ENCODE results near the gene ESYT2.

ESYT2 gene

DNA sequence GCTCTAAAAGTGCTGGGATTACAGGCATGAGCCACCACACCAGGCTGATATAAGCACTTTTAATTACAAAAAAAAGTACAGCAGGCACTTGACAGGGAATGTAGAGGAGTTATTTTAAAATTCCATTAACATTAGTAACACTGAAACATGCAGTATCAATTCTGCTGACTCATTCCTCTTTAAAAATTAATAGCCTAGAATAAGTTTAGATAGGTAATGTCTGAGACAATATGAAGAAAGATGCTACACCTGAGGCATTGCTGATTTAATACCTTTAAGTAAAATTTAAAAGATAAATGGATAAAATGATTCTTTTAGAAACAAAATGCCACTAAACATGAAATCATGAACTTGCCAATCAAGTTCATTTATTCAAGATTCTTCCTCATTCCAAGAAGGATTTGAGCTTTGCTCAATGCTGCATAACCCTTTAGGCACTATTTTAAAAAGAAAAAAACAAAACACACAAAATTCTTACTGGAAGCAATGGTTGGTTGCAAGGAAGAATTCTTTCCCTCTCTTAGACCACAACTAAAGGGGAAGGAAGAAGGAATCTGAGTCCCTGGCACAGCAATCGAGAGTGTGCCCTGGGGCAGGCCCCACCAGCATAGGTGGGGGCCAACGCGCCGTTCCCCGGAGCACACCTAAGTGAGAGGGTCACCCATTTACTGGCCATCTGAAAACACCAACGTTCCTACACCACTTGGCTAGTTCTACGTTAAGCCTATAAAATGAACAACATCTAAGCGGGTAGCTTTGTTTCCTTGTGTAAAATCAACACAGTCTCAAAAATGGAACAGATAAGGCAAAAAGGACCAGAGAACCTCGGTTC, 26.6 kb downstream of the ESYT2 start:
- no peak for DNase-seq (ENCODE audit: low read depth)

DNA sequence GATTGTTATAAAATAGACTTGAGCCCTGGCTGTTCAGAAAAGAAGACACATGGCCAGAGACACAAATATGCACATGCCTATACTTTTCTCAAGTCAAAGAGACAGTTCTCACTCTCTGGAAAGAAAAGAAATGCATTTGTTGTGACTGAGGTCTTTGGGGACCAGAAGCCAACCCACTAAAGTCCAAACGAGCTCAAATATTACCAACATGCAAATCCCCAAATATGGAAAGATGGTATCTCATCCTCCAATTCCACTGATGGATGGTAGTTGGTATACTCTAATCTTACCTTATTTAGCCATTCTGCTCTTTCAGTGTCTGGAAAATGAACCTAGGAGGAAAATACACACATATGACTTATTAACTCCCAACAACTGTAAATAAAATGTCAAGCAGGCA, 30.6 kb downstream of the ESYT2 start:
- DNase-seq (ENCODE audit: low read depth) = no peak

GRCh38 chr7:158796667-158797066, 32.6 kb downstream of the ESYT2 start:
- no peak for DNase-seq (ENCODE audit: low read depth)

DNA sequence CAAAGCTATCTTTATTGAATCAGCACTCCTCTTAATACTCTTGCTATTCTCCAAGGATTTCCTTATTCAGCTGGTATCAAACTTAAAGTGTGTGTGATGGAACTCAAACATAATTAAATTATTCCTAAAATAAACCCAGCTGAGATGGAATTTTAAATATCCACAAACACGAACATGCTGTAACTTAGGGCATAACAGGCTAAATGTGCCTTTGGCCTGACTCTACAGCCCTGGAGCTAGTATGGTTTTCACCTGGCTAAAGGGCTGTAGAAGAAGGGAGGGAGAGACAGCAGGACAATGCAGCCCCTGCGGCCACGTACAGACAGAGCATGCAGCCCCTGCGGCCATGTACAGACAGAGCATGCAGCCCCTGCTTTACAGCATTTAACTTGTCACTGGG, 34.0 kb downstream of the ESYT2 start:
- DNase-seq (ENCODE audit: low read depth) = no peak

DNA sequence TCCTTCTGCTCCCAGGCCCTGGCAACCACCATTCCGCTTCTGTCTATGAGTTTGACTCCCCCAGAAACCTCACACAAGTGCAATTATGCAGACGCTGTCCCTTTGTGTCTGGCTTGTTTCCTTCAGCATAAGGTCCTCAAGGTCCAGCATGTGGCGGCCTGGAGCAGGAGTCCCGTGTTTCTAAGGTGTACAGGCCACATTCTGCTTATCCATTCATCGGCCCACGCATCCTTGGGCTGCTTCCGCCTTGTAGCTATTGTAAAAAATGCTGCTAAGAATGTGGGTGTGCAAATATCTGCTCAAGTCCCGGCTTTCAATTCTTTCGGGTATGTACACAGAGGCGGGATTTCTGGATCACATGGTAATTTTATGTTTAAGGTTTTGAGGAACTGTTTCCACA, 38.2 kb downstream of the ESYT2 start:
- DNase-seq (ENCODE audit: low read depth) = no peak

DNA sequence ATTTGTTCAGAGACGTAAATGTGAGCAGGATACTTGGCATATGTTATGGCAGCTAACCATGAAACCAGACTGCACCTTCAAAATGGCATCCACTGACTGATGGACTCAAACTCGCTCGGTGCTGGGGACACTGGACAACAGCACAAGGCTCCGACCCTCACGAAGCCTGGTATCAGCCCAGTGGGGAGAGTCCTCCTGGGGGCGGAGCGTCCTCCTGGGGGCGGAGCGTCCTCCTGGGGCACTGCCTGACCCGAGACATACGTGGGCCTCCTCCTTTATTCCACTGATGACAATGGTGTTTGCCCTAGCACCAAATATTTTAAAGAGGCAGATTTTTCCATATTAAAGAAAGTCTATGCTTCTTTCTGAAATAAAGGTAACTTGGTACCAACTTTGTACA, 39.5 kb downstream of the ESYT2 start:
- DNase-seq (ENCODE audit: low read depth) = no peak

- no peak for DNase-seq (ENCODE audit: low read depth)
Observed at GRCh38 chr7:158786898-158787297, 42.4 kb downstream of the ESYT2 start.

DNA sequence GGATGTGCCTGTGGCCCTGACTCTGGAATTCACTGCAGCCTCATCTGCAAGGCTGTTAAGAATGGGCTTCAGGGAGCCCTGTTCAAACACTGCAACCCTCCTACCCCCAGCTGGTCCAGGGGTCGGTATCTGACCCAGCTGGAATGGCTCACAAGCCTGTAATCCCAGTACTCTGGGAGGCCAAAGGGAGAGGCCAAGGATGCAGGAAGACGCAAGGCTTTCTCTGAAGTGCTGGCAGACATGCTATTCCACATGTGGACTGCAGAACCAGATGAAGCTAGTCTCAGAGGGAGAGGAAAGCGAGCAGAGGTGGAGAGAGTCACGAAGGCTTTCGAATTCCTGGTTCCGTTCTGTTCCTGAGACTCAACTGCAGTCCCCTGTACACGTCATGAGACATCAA, 45.0 kb downstream of the ESYT2 start:
- no peak for DNase-seq (ENCODE audit: low read depth)

DNA sequence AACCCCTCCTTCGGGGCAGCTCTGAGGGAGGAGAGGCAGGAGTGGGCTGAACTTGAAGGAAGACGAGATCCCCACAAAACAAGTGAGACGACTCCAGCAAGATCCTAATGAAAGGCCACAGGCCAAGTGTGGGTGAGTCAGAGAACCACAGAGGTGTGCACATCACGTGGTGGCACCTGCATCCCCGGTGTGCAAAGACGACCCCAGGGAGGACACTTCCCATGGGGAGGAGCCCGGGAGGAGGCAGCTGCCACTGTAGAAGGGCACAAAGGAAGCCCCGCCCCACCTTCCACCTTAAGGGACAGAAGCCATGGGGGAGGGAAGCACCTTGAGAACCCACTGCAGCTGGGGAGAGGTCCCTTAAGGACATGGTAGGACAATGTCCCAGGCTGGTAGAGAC, 45.7 kb downstream of the ESYT2 start:
- no peak for DNase-seq (ENCODE audit: low read depth)

DNA sequence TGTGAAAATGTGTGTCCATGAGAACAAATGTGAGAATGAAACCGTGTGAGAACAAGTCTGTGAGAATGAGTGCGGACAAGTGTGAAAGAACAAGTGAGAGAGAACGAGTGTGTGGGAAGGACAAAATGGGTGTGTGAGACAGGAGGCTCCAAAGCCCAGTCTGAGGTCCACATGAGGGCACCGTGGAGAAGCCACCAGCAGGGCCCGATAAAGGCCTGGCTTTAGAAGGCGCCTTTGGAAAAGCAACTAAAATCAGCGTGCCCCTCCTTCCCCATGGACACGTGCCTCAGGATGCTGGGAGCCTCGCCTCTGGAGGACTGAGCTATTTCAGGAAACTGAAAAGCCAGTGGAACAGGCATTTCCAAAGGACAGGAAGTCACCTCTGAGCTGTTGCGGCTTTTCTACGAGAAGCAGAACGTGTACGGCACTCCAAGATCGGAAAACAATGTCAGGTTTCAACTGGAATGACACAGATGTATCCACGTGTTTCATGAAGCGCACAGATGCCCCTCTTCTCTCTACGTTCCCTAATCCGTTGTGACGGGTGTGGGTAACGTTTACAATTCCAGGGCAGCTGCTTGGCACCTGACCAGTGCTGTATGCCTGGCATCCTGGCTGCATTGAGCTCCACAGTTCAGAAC, 46.4 kb downstream of the ESYT2 start:
- no peak for DNase-seq (ENCODE audit: low read depth)

- DNase-seq (ENCODE audit: low read depth) = no peak
Observed at GRCh38 chr7:158781974-158782664, 47.2 kb downstream of the ESYT2 start.

DNA sequence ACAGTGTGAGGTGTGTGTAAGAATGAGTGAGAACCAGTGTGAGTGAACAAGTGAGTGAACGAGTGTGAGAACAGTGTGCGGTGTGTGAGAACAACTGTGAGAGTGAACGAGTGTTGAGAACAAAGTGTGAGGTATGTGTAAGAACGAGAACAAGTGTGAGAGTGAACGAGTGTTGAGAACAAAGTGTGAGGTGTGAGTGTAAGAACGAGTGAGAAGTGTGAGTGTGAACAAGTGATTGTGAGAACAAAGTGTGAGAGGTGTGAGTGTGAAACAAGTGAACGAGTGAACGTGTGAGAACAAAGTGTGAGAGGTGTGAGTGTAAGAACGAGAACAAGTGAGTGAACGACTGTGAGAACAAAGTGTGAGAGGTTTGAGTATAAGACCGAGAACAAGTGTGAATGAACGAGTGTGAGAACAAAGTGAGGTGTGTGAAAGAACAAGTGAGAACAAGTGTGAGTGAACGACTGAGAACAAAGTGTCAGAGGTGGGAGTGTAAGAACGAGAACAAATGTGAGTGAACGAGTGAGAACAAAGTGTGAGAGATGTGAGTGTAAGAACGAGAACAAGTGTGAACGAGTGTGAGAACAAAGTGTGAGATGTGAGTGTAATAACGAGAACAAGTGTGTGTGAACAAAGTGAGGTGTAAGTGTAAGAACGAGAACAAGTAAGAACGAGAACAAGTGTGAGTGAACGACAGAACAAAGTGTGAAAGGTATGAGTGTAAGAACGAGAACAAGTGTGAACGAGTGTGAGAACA, 47.9 kb downstream of the ESYT2 start:
- no peak for DNase-seq (ENCODE audit: low read depth)

GRCh38 chr7:158779061-158780000, 50.0 kb downstream of the ESYT2 start:
- no peak for DNase-seq (ENCODE audit: low read depth)

- DNase-seq (ENCODE audit: low read depth) = no peak
Observed at GRCh38 chr7:158778471-158778870, 50.8 kb downstream of the ESYT2 start.

DNA sequence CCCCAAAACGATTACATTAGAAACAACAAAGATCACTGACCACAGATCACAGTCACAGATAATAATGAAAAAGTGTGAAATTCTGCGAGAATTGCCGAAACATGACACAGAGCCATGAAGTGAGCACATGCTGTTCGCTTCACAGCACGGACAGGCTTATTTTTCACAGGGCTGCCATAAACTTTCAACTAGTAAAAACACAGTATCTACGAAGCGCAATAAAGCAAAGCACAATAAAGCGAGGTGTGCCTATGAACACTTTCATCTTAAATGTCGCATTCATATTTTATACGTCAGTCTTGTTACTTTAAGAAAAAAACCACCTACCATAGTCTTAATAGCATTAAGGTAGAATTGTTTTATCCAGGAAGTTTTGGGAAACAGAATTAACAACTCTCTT, 51.5 kb downstream of the ESYT2 start:
- no peak for DNase-seq (ENCODE audit: low read depth)

- no peak for DNase-seq (ENCODE audit: low read depth)
Observed at GRCh38 chr7:158776474-158776873, 52.8 kb downstream of the ESYT2 start.

DNA sequence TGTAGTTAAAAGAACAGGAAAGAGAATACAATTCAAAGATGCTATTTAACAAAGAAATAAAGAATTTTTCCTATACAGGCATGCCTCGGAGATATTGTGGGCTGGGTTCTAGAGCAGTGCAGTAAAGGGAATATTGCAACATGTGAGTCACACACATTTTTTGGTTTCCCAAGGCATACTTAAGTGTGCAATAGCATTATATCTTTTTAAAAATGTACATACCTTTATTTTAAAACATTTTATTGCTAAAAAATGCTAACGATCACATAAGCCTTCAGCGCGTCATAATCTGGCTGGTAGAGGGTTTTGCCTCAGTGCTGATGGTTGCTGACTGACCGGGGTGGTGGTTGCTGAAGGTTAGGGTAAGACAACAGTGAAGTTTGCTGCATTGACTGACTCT, 54.4 kb downstream of the ESYT2 start:
- DNase-seq (ENCODE audit: low read depth) = no peak

GRCh38 chr7:158772916-158773315, 56.4 kb downstream of the ESYT2 start:
- DNase-seq (ENCODE audit: low read depth) = no peak

- no peak for DNase-seq (ENCODE audit: low read depth)
Observed at GRCh38 chr7:158771213-158771834, 58.0 kb downstream of the ESYT2 start.

DNA sequence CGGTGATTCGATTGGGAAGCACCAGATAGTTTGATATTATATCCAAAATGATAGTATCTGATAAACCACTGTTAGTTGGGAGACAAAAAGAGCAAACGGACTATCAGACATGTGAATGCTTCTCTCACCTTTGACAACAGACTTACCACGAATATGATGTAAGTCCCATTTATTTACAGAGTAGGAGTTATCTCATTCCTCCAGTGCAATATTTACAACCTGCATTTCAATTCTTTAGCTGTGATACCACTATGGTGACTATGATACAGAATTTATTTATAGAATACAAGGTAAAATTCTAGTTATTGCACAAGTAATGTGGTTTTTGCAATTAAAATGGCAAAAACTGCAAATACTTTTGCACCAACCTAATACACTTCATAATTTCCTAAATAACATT, 61.6 kb downstream of the ESYT2 start:
- DNase-seq (ENCODE audit: low read depth) = no peak
